SJCRH30 (cell line): ENCODE data around the gene KRTAP19-5. TPM values are rescaled to one million over a fixed set of nuclear protein-coding genes. Genes with fewer than 3 reads are reported as not detected.
"Not testable (repeated sequence)": the region's sequence is repeated elsewhere in the genome, so short reads cannot be mapped to it uniquely, and the experiment has no call there.

Source experiments
- DNase-seq, 2 experiments: peaks; one replicate each; pipeline ENCODE4 v3.0.0-alpha.2; 2015 to 2020
- H3K27ac ChIP-seq: fragments of 250-450 bp; sonication (Bioruptor Pico); 2 replicates; pipeline ENCODE4 v1.5.1; 2020; ENCODE audit warnings: mild to moderate bottlenecking, moderate library complexity
- H3K27me3 ChIP-seq: fragments of 250-450 bp; sonication (Bioruptor Pico); 2 replicates; pipeline ENCODE4 v1.5.1; 2020; ENCODE audit warnings: mild to moderate bottlenecking, moderate library complexity
- H3K36me3 ChIP-seq: fragments of 250-450 bp; sonication (Bioruptor Pico); 2 replicates; pipeline ENCODE4 v1.5.1; 2020; ENCODE audit warnings: mild to moderate bottlenecking, moderate library complexity
- H3K4me1 ChIP-seq: fragments of 250-450 bp; sonication (Bioruptor Pico); 2 replicates; pipeline ENCODE4 v1.5.1; 2020; ENCODE audit warnings: mild to moderate bottlenecking, moderate library complexity
- H3K4me3 ChIP-seq: fragments of 250-450 bp; sonication (Bioruptor Pico); 2 replicates; pipeline ENCODE4 v1.5.1; 2020; ENCODE audit warnings: mild to moderate bottlenecking, moderate library complexity
- H3K9me3 ChIP-seq: fragments of 250-450 bp; sonication (Bioruptor Pico); replicated peaks from 2 replicates; pipeline ENCODE4 v1.5.1; 2020; ENCODE audit warnings: mild to moderate bottlenecking, moderate library complexity
- total RNA-seq: library from RNA; depleted of rRNA; stranded (reverse); fragments of >200 nt; shearing (Covaris generic); gene quantifications from 2 replicates; pipeline ENCODE4 v1.2.3, GENCODE V29; 2014; rRNA removed

KRTAP19-5 gene
- total RNA-seq: not detected in 2 replicates

DNA sequence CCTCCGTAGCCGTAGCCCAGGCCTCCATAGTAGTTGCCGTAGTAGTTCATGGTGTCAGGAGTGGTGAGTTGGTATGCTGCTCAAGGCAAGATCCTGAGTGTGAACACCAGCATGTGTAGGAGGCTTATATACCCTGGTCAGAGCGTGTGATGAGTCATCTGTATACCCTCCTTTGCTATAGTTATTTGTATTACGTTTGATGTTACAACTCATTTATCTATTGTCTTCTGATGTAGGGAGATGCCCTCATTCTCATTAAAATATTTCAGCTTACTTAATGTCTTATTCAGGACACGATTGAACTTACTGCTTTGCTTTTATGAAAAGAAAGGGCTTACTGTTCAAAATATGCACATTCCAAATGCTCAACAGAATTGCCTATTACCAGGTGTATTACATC, at the start of gene KRTAP19-5:
TSS of gene KRTAP19-5 (minus strand) at position 101 of the 400 bp plus-strand sequence. CDS start at position 50, 51 bp downstream.
- Histone ChIP-seq H3K4me1 (no peaks in the 10 kb centered on the region), H3K36me3 (no peaks in the 10 kb centered on the region), H3K27ac (no peak within 1 kb of the TSS)

DNA sequence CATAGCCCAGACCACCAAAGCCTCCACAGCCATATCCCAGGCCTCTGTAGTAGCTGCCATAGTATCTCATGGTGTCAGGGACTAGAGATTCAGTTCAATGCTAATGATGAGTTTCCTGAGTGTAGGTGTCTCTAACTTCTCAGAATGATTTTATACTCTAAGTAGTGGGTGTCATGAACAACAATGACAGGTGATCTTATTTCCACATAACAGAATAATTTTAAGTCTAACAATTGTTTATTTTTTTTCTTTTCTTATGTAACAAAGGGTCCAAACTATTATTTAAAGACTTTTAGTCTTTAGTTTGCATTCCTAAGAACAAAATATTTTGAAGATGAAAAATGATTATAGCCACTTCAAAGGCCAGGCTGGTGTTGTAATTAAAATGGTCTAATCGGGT, 39.8 kb upstream of the KRTAP19-5 start, which contains the start of gene KRTAP19-6:
TSS of gene KRTAP19-6 (minus strand) at position 101 of the 400 bp plus-strand sequence. CDS start at position 70, 31 bp downstream.
- H3K9me3 ChIP-seq: no peaks in the 10 kb centered on the region
- H3K36me3 ChIP-seq: no peaks in the 10 kb centered on the region
- H3K27me3 ChIP-seq: no peaks in the 10 kb centered on the region
- H3K4me3 ChIP-seq: no peak within 1 kb of the TSS
- no peak for DNase-seq
- H3K27ac ChIP-seq: no peak within 1 kb of the TSS
- no peaks in the 10 kb centered on the region for H3K4me1 ChIP-seq

More for the DNA sequence above, at the start of gene KRTAP19-5:
- no peak within 1 kb of the TSS for H3K4me3 ChIP-seq
- no peaks in the 10 kb centered on the region; the same call in 1 of the 2 replicates for H3K27me3 ChIP-seq
- H3K9me3 ChIP-seq: no peaks in the 10 kb centered on the region
- no peak for DNase-seq

DNA sequence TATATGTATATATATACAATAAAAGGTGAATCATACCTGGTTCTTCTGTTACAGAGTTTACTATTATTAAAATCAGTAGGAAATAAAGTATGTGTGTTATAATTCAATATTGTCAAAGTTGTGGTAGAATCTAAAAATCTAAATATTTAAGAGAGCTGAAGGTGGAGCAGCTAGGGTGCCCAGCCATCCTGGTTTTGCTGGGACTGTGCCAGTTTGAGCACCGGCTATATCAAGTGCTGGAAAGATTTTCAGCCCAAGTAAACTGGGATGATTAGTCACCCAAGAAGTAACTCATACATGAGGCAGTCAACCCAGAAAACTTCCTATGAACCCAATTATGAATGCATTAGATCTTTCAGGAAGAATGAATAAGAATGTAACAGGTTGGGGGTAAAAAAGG, 16.9 kb upstream of the KRTAP19-5 start:
- Histone ChIP-seq H3K4me1 (no peaks in the 10 kb centered on the region), H3K4me3 (no peak overlapping the region), H3K9me3 (no peaks in the 10 kb centered on the region), H3K27ac (no peak overlapping the region), H3K36me3 (no peaks in the 10 kb centered on the region), H3K27me3 (no peaks in the 10 kb centered on the region)
- no peak for DNase-seq

DNA sequence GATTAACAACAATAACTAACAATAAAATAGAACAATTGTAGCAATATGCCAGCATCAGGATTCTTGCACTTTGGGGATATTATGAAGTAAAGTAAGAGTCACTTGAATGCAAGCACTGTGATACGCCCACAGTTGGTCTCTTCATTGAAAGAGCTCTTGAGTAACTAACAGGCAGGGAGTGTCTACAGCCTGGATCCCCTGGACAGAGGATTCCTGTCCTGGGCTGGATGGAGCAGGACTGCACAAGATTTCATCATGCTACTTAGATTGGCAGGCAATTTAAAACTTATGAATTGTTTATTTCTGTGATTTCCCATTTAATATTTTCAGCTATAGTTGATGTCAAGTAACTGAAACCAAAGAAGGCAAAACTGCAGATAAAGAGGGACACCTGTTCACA, 13.7 kb upstream of the KRTAP19-5 start:
- H3K9me3 ChIP-seq: no peaks in the 10 kb centered on the region
- no peaks in the 10 kb centered on the region for H3K27me3 ChIP-seq
- H3K36me3 ChIP-seq: no peaks in the 10 kb centered on the region
- H3K4me3 ChIP-seq: no peak overlapping the region
- no peaks in the 10 kb centered on the region for H3K4me1 ChIP-seq
- no peak for DNase-seq
- no peak overlapping the region for H3K27ac ChIP-seq

DNA sequence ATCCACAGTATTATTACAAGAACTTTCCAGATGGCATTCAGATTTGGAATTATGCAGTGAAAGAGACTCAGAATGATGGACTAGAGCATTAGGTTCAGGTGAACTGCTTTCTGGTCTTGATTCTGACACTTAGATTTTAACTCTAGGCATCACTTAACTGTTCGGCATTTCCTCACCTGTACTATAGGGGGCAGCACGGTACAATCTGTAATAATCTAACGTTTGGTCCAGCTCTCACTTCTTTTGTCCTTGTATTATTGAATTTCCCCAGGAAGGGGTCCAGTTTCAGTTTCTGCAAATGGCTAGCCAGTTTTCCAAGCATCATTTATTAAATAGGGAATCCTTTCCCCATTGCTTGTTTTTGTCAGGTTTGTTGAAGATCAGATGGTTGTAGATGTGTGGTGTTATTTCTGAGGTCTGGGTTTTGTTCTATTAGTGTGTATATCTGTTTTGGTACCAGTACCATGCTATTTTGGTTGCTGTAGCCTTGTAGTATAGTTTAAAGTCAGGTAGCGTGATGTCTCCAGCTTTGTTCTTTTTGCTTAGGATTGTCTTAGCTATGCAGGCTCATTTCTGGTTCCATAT, 3.8 kb upstream of the KRTAP19-5 start:
- H3K9me3 ChIP-seq, H3K36me3 ChIP-seq, H3K27ac ChIP-seq, H3K4me3 ChIP-seq, H3K4me1 ChIP-seq, H3K27me3 ChIP-seq: not testable (repeated sequence)
- peak in 1 of 2 experiments; percentile 24 for DNase-seq

DNA sequence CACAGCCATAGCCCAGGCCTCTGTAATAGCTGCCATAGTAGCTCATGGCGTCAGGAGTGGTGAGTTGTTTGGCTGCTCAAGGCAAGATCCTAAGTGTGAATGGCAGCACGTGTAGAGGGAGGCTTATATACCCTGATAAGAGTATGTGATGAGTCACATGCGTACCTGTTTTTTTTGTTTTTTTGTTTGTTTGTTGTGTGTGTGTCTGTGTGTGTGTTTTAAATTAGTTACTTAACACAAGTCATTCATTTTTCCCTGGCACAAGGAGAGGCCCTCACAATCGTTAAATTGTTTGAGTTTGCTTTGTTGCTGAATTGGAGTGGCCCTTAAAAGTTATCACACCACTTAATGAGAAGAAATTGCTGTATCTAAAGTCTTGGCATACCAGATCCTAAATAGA, 4.9 kb downstream of the KRTAP19-5 start, which contains the start of gene KRTAP19-4:
TSS of gene KRTAP19-4 (minus strand) at position 101 of the 400 bp plus-strand sequence. CDS start at position 46, 55 bp downstream.
- Histone ChIP-seq H3K27me3 (no peaks in the 10 kb centered on the region; the same call in none of the 2 replicates), H3K9me3 (no peaks in the 10 kb centered on the region), H3K36me3 (no peaks in the 10 kb centered on the region), H3K4me3 (no peak within 1 kb of the TSS), H3K27ac (no peak within 1 kb of the TSS), H3K4me1 (no peaks in the 10 kb centered on the region)
- no peak for DNase-seq

DNA sequence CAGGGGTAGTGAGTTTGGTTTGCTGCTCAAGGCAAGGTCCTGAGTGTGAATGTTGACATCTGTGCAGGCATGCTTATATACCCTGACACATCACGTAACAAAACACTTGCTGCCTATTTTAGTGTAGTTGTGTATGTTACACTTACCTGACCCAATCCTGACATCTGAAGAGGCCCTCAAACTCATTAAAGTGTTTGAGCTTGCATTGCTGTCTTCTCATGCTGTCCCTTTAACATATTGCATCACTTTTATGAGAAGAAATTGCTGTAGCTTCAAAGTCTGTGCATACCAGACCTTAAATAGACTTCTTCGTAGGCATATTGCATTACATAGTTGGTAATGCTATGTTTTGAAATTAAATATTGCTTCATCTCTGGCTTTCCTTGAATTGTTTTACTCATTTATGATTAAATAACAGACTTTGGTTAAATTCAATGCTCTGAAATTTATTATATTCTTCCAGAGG, 9.9 kb downstream of the KRTAP19-5 start, which contains the start of gene KRTAP19-3:
TSS of gene KRTAP19-3 (minus strand) at position 51 of the 466 bp plus-strand sequence. CDS start 56 bp downstream, outside the sequence.
- H3K4me3 ChIP-seq: no peak within 1 kb of the TSS
- H3K4me1 ChIP-seq: no peaks in the 10 kb centered on the region
- peaks cover 4% of the 10 kb centered on the region for H3K27me3 ChIP-seq
- H3K36me3 ChIP-seq: no peaks in the 10 kb centered on the region
- H3K9me3 ChIP-seq: no peaks in the 10 kb centered on the region
- DNase-seq: no peak
- no peak within 1 kb of the TSS for H3K27ac ChIP-seq

DNA sequence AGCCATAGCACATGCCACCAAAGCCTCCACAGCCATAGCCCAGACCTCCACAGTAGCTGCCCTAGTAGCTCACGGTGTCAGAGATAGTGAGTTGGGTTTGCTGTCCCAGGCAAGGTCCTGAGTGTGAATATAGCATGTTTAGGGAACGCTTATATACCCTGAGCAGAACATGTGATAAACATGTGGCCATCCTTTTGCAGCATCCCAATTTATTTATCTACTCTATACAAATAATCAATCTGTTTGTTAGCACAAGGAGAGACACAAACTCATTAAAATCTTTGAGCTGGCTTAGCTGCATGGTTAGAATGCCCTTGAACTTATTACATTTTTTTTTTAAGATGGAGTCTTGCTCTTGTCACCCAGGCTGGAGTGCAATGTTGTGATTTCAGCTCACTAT, 14.6 kb downstream of the KRTAP19-5 start, which contains the start of gene KRTAP19-2:
TSS of gene KRTAP19-2 (minus strand) at position 101 of the 400 bp plus-strand sequence. CDS start at position 13, 88 bp downstream.
- DNase-seq: no peak
- H3K9me3 ChIP-seq: no peaks in the 10 kb centered on the region
- no peak within 1 kb of the TSS for H3K27ac ChIP-seq
- H3K4me1 ChIP-seq: no peaks in the 10 kb centered on the region
- H3K36me3 ChIP-seq: no peaks in the 10 kb centered on the region
- peaks cover 4% of the 10 kb centered on the region for H3K27me3 ChIP-seq
- H3K4me3 ChIP-seq: no peak within 1 kb of the TSS

DNA sequence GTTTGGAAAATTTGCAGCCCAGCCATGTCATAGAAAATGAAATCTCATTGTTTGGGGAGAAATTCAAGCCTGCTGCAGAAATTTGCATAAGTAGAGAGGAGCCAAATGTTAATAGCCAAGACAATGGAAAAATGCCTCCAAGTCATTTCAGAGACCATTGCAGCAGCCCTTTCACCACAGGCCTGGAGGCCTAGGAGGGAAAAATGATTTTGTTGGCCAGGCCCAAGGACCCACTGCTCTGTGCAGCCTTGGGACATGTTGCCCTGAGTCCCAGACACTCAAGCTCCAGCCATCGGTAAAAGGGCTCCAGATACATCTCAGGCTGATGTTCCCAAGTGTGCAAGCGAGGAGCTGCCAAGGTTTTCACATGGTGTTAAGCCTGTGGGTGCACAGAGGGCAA, 15.8 kb downstream of the KRTAP19-5 start:
- Histone ChIP-seq H3K4me1 (no peaks in the 10 kb centered on the region), H3K9me3 (no peaks in the 10 kb centered on the region), H3K27me3 (peaks cover 4% of the 10 kb centered on the region; the same call in 1 of the 2 replicates), H3K27ac (no peak overlapping the region), H3K4me3 (no peak overlapping the region), H3K36me3 (no peaks in the 10 kb centered on the region)
- no peak for DNase-seq

DNA sequence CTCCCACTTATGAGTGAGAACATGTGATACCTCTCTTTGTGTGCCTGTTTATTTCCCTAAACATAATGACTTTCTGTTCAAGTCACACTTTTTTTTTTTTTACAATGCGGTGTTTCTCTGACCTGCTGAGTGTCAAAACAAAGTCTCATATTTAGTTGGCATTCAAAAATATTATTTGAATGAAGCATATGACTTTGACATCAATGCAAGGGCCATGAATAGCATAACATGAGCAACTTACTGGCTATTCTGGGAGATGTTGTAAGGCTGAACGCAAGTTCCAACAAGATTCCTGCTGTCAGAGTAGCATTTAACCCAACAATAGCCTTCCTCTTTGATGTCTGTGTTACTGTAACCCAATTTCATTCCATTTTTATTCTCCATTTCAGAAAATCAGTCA, 19.8 kb downstream of the KRTAP19-5 start:
- no peak overlapping the region for H3K27ac ChIP-seq
- no peaks in the 10 kb centered on the region for H3K4me1 ChIP-seq
- no peak overlapping the region for H3K4me3 ChIP-seq
- no peaks in the 10 kb centered on the region for H3K9me3 ChIP-seq
- H3K27me3 ChIP-seq: no peaks in the 10 kb centered on the region; the same call in 1 of the 2 replicates
- H3K36me3 ChIP-seq: no peaks in the 10 kb centered on the region
- no peak for DNase-seq

DNA sequence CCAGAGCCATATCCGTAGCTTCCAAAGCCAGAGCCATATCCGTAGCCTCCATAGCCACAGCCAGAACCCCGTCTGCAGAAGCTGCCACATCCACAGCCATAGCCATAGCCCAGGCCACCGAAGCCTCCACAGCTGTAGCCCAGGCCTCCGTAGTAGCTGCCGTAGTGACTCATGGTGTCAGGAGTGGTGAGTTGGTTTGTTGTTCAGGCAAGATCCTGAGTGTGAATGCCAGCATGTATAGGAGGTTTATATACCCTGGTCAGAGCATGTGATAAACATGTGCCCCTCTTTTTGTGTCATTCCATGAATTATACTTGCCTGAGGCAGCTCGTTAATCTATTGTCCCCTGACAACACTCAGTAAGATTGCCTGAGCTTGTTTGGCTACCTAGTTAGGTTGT, 21.8 kb downstream of the KRTAP19-5 start, which contains the start of gene KRTAP19-1:
TSS of gene KRTAP19-1 (minus strand) at position 223 of the 400 bp plus-strand sequence. CDS start at position 173, 50 bp downstream.
- Histone ChIP-seq H3K4me3 (no peak within 1 kb of the TSS), H3K36me3 (no peaks in the 10 kb centered on the region), H3K27me3 (no peaks in the 10 kb centered on the region; the same call in 1 of the 2 replicates), H3K4me1 (no peaks in the 10 kb centered on the region), H3K9me3 (no peaks in the 10 kb centered on the region), H3K27ac (no peak within 1 kb of the TSS)
- no peak for DNase-seq

DNA sequence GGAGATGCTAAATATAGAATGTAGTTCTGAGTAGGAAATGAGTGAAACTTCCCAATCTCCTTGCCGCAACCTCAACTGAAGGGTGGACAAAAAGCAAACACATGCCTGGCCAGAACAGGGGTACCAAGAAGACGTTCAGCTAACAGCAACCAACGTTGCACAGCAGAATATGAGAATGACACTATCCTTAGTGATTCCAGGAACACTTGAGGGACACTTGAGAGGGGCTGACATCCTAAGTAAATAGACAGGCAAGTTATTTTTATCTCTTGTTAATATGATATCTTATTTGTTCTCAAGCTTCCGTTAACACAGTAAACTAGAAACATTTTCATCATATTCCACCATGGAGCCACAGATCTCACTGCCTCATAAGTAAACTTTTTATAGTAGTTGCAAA, 22.7 kb downstream of the KRTAP19-5 start:
- Histone ChIP-seq H3K36me3 (no peaks in the 10 kb centered on the region), H3K9me3 (no peaks in the 10 kb centered on the region), H3K4me1 (no peaks in the 10 kb centered on the region), H3K27ac (no peak overlapping the region), H3K27me3 (no peaks in the 10 kb centered on the region; the same call in 1 of the 2 replicates), H3K4me3 (no peak overlapping the region)
- no peak for DNase-seq

DNA sequence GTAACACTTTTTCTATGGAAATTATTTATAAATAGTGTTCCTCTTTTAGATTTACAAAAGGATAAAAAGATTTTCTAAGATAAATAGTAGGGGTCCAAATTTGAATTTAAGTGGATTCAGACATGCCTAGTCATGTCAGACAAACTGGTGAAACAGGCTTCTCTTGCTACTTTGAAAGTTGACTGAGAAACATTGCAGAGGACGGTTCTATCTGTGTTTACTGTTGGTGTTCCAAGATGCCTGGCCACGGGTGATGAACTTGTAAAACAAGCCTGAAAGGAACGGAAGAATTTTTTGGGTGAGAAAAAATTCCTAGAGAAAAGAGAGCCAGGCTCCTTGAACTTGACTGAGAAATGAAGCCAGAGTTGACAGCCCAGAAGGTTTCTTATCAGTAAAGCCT, 23.9 kb downstream of the KRTAP19-5 start:
- Histone ChIP-seq H3K4me1 (no peaks in the 10 kb centered on the region), H3K36me3 (no peaks in the 10 kb centered on the region), H3K9me3 (no peaks in the 10 kb centered on the region), H3K4me3 (no peak overlapping the region), H3K27me3 (no peaks in the 10 kb centered on the region; the same call in 1 of the 2 replicates), H3K27ac (no peak overlapping the region)
- no peak for DNase-seq

DNA sequence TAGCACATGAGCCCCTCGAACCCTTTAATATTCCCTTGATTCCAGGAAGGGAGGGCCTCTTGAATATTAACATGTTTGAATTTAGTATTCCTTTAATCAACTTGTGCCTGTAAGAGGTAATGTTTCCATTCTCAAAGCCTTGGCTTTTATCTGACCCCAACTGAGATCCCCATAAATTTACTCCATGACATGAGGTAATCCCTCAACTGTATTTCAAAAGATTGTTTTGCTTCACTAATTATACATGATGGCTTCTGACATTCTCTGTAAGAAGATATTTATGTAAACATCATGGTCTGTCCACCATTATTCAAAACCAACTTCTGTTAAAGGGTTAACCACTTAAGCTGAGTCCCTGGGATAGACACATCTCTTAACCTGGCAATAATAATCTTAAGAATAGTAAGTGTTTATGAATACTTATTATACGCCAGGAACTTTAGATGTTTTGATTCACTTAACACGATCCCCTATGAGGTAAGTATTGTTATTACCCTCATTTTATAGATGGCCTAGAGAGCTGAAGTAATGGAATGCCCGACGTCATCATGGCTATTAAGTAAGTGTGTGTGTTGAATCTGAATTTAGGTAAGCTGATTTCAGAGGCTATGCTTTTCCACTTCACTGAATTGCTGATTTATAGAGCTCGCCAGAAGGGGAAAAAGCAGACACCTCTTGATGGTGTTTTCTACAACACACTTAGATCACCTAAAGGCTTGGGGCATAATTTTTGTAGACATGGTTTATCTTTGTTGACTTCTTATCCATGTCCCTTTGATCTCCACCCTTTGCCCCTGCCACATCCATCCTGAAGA, 32.8 kb downstream of the KRTAP19-5 start:
- Histone ChIP-seq H3K27me3 (peaks cover 3% of the 10 kb centered on the region; the same call in 1 of the 2 replicates), H3K9me3 (no peaks in the 10 kb centered on the region), H3K4me1 (no peaks in the 10 kb centered on the region), H3K36me3 (no peaks in the 10 kb centered on the region), H3K27ac (no peak overlapping the region), H3K4me3 (no peak overlapping the region)
- no peak for DNase-seq

DNA sequence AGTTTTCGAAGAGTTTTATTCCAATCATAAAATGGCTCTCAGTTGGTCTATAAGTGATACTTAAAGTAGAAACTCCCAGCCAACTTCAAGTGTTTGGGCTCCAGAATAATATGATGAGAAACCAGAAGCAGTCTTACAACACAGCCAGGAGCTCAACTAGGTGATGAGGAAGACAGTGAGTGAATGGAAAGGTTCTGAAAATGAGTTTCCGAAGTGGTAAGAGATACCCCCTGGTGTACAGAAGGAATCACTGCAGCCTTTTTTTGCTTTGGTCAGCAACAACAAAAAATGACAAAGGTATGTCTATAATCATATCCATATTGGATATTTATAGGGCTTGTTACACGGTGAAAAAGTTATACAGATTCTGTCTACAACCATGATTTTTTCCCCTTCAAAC, 38.2 kb downstream of the KRTAP19-5 start:
- no peak overlapping the region for H3K4me3 ChIP-seq
- H3K27ac ChIP-seq: no peak overlapping the region
- H3K27me3 ChIP-seq: no peaks in the 10 kb centered on the region
- DNase-seq: peak in 1 of 2 experiments; percentile 41
- H3K36me3 ChIP-seq: no peaks in the 10 kb centered on the region
- H3K4me1 ChIP-seq: no peaks in the 10 kb centered on the region
- H3K9me3 ChIP-seq: no peaks in the 10 kb centered on the region
